ENCODE measurements around the gene CRELD2. TPM values are rescaled to one million over a fixed set of nuclear protein-coding genes. Genes with fewer than 3 reads are reported as not detected.
A peak's percentile ranks its signal among the peaks of the same experiment; 100 is the strongest.

CRELD2 gene
- total and polyA plus RNA-seq, 2 of the 13 experiments (the other 11 are each of a cell fraction or from before 2014, with no cell fraction given), result 17.2 to 44.7 TPM

DNA sequence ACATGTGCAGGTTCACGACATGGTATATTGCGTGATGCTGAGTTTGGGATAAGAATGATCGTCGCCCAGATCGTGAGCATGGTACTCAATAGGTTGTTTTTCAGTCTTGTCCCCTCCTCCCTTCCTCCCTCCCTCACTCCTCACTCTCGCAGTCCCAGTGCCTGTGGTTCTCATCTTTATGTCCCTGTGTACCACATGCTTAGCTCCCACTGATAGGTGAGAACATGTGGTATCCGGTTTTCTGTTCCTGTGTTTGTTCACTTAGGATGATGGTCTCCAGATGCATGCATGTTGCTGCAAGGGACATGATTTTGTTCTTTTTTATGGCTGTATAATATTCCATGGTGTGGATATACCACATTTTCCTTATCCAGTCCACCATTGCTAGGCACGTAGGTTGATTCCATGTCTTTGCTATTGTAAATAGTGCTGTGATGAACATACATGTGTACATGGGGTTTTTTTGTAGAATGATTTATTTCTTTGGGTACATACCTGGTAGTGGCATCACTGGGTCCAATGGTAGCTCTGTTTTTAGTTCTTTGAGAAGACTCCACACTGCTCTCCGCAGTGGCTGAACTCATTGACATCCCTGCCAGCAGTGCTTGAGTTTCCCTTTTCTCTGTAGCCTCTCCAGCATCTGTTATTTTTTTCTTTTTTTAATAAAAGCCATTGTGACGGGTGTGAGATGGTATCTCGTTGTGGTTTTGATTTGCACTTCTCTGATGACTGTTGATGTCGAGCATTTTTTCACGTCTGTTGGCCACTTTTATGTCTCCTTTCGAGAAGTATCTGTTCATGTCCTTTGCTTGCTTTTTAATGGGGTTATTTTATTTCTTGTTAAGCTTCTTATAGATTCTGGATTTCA lies 48.4 kb upstream of the CRELD2 start:
- H3K9ac ChIP-seq (ENCODE audit: insufficient read depth, low read depth, low read length), result no peak overlapping the region
- no peak for DNase-seq (ENCODE audit: low spot score)
- peaks cover 14% of the 10 kb centered on the region for H3K9me3 ChIP-seq (ENCODE audit: low read length)
- no TSS peak for BruUV-seq (replicated peaks)
- ChIA-PET POLR2A (no interaction called here), CTCF (ENCODE audit: low intra/inter-chr PET ratio, low total read pairs) (no interaction called here)
- no peak overlapping the region for H3K4me2 ChIP-seq (ENCODE audit: low read depth, low read length)
- TF ChIP-seq ADNP (CRISPR knock-in tag; IDR thresholded peaks at IDR 0.05), result 0 out of 2 replicates have a peak, but pooled peaks have one; percentile 32
- no peak for TF ChIP-seq SMC3 (IDR thresholded peaks at IDR 0.05; ENCODE audit: low read length)
- no peak for TF ChIP-seq KDM5A (IDR thresholded peaks at IDR 0.05; ENCODE audit: borderline replicate concordance, low read length)
- TF ChIP-seq ZNF782 (CRISPR knock-in tag; IDR thresholded peaks at IDR 0.05; ENCODE audit: borderline replicate concordance), result no peak
- no peak for TF ChIP-seq ZNF788 (CRISPR knock-in tag; IDR thresholded peaks at IDR 0.05; ENCODE audit: borderline replicate concordance)
- 0 out of 2 replicates have a peak, but pooled peaks have one; percentile 42 for TF ChIP-seq ZMYM3 (CRISPR knock-in tag; IDR thresholded peaks at IDR 0.05)
- TF ChIP-seq ZFY (CRISPR knock-in tag; IDR thresholded peaks at IDR 0.05), result no peak
- TF ChIP-seq, protein P1, sequence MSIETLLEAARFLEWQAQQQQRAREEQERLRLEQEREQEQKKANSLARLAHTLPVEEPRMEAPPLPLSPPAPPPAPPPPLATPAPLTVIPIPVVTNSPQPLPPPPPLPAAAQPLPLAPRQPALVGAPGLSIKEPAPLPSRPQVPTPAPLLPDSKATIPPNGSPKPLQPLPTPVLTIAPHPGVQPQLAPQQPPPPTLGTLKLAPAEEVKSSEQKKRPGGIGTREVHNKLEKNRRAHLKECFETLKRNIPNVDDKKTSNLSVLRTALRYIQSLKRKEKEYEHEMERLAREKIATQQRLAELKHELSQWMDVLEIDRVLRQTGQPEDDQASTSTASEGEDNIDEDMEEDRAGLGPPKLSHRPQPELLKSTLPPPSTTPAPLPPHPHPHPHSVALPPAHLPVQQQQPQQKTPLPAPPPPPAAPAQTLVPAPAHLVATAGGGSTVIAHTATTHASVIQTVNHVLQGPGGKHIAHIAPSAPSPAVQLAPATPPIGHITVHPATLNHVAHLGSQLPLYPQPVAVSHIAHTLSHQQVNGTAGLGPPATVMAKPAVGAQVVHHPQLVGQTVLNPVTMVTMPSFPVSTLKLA (IDR thresholded peaks at IDR 0.05), result peak; percentile 80
- TF ChIP-seq, protein P2, sequence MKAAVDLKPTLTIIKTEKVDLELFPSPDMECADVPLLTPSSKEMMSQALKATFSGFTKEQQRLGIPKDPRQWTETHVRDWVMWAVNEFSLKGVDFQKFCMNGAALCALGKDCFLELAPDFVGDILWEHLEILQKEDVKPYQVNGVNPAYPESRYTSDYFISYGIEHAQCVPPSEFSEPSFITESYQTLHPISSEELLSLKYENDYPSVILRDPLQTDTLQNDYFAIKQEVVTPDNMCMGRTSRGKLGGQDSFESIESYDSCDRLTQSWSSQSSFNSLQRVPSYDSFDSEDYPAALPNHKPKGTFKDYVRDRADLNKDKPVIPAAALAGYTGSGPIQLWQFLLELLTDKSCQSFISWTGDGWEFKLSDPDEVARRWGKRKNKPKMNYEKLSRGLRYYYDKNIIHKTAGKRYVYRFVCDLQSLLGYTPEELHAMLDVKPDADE (CRISPR knock-in tag; IDR thresholded peaks at IDR 0.05), result no peak
- TF ChIP-seq XRCC5 (optimal IDR thresholded peaks at IDR 0.05; ENCODE audit: low read length), result no peak
- peaks cover 40% of the 10 kb centered on the region for H3K4me1 ChIP-seq (ENCODE audit: insufficient read depth, low read length)
- no peaks in the 10 kb centered on the region; a peak in 1 of 5 replicates for H3K36me3 ChIP-seq (replicated peaks in 1 of 2; ENCODE audit: control insufficient read depth in 1 of 2, insufficient read depth in 2 of 2, low read length in 2 of 2)
- no peak for ATAC-seq
- FAIRE-seq, result no peak
- in situ Hi-C loops (cut with HindIII; ENCODE audit: extremely low pct_ligation_motif_present, low pct_unique_long_range_greater_than_20kb), result no loop called here
- H3K27me3 ChIP-seq (ENCODE audit: control insufficient read depth in 1 of 2, insufficient read depth in 2 of 2, low read length in 2 of 2), result no peaks in the 10 kb centered on the region
- WGBS (ENCODE audit: low lambda C conversion rate), result 98% methylated on average over 13 of the region's 14 CpGs
- peaks cover 11% of the 10 kb centered on the region; the same call in 1 of the 2 replicates for H4K20me1 ChIP-seq (ENCODE audit: insufficient read depth, low read length)
- H3K79me2 ChIP-seq (ENCODE audit: insufficient read depth, low read length), result peaks cover 76% of the 10 kb centered on the region
- no peak overlapping the region for H2AFZ ChIP-seq (ENCODE audit: low read length)
- no peak overlapping the region for H3K27ac ChIP-seq (ENCODE audit: extremely low read length, insufficient read depth, low read length)
- intact Hi-C loops (cut with micrococcal nuclease; ENCODE audit: unreplicated experiment), result loop anchor here (1.0 kb wide), 1 partner anchor 48 kb away; the partner anchor contains the start of genes ALG12 and CRELD2
- no peak overlapping the region for H3K4me3 ChIP-seq (replicated peaks in 1 of 3; ENCODE audit: insufficient read depth in 1 of 3, low read depth in 2 of 3, low read length in 3 of 3)

Data from HepG2 (cell line).